MM.1S (cell line): ENCODE results near the gene GLCCI1.

Experiments
- DNase-seq: peaks from one replicate; pipeline ENCODE4 v3.0.0-alpha.2; 2015
- H2AFZ ChIP-seq: fragments of 300-600 bp; sonication (generic); 2 replicates; pipeline ENCODE4 v1.6.0; 2016; ENCODE audit warnings: antibody characterized with exemption, low read length
- H3F3A ChIP-seq: fragments of 300-600 bp; sonication (generic); 2 replicates; pipeline ENCODE4 v1.6.1; 2016; ENCODE audit warnings: mild to moderate bottlenecking, antibody characterized with exemption, low read length, moderate library complexity, mixed read lengths; ENCODE audit not compliant: insufficient read depth
- H3K27ac ChIP-seq: fragments of 300-600 bp; sonication (generic); 2 replicates; pipeline ENCODE4 v1.5.1; 2016; ENCODE audit warnings: mild to moderate bottlenecking, low read length
- H3K27me3 ChIP-seq: fragments of 300-600 bp; sonication (generic); replicated peaks from 2 replicates; pipeline ENCODE4 v1.6.0; 2016; ENCODE audit warnings: low read length; ENCODE audit not compliant: insufficient read depth
- H3K36me3 ChIP-seq: fragments of 300-600 bp; sonication (generic); replicated peaks from 2 replicates; pipeline ENCODE4 v1.6.1; 2016; ENCODE audit warnings: mild to moderate bottlenecking, low read length, mixed read lengths; ENCODE audit not compliant: insufficient read depth
- H3K4me1 ChIP-seq: fragments of 300-600 bp; sonication (generic); 2 replicates; pipeline ENCODE4 v1.6.1; 2016; ENCODE audit warnings: low read length, mixed read lengths
- H3K4me2 ChIP-seq: fragments of 300-600 bp; sonication (generic); 2 replicates; pipeline ENCODE4 v1.6.0; 2016; ENCODE audit warnings: low read depth, low read length
- H3K4me3 ChIP-seq: fragments of 300-600 bp; sonication (generic); 2 replicates; pipeline ENCODE4 v1.5.1; 2016; ENCODE audit warnings: low read length, mixed read lengths
- H3K79me2 ChIP-seq: fragments of 300-600 bp; sonication (generic); 2 replicates; pipeline ENCODE4 v1.6.1; 2016; ENCODE audit warnings: mixed run types, low read length, mixed read lengths
- H3K9ac ChIP-seq: fragments of 300-600 bp; sonication (generic); 2 replicates; pipeline ENCODE4 v1.6.1; 2016; ENCODE audit warnings: low read length, mixed read lengths
- H3K9me2 ChIP-seq: fragments of 300-600 bp; sonication (generic); replicated peaks from 2 replicates; pipeline ENCODE4 v1.6.1; 2016; ENCODE audit warnings: mild to moderate bottlenecking, low read length, mixed read lengths; ENCODE audit not compliant: insufficient read depth
- H3K9me3 ChIP-seq: fragments of 300-600 bp; sonication (generic); replicated peaks from 2 replicates; pipeline ENCODE4 v1.6.1; 2016; ENCODE audit warnings: mild to moderate bottlenecking, low read length, mixed read lengths; ENCODE audit not compliant: insufficient read depth
- H4K20me1 ChIP-seq: fragments of 300-600 bp; sonication (generic); 2 replicates; pipeline ENCODE4 v1.6.1; 2016; ENCODE audit warnings: mild to moderate bottlenecking, low read length, moderate library complexity, mixed read lengths; ENCODE audit not compliant: insufficient read depth
- EZH2 ChIP-seq: fragments of 300-600 bp; sonication (generic); optimal IDR thresholded peaks from 2 replicates; pipeline ENCODE3; 2017; ENCODE audit warnings: low read depth, mild to moderate bottlenecking, antibody characterized with exemption, low read length, mixed read lengths
- EZH2phosphoT487 ChIP-seq: fragments of 300-600 bp; sonication (generic); IDR thresholded peaks from 2 replicates; pipeline ENCODE4 v1.6.1; 2018; ENCODE audit warnings: antibody characterized with exemption, low read length
- TF ChIP-seq, protein P1 (sequence below): fragments of 300-600 bp; sonication (generic); IDR thresholded peaks from 2 replicates; pipeline ENCODE4 v1.5.1; 2016; ENCODE audit warnings: antibody characterized with exemption, low read length, mixed read lengths

GLCCI1 gene

DNA sequence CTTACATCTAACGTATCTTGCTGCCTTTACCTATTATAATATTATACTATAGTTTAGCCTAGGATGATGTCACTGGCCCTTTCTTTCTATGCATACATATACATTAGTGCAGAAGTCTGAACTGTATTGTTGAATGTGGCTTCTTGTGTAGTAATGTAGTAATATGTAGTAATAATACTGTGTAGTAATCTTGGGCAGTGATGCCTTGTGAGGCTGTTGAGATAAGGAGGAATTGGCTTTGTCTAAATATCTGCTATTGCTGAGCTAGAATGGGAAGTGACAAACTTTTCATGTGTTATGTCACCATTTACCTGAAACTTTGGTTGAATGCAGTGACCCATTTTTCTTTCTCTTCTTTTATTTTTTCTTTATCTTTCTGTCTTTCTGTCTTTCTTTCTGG is 11.0 kb downstream of the GLCCI1 start:
- Histone ChIP-seq H4K20me1 (peaks cover 26% of the 10 kb centered on the region), H3K9me2 (no peaks in the 10 kb centered on the region), H3K4me3 (no peak overlapping the region), H3K79me2 (peaks cover 100% of the 10 kb centered on the region), H3K4me2 (no peak overlapping the region), H3K27me3 (no peaks in the 10 kb centered on the region), H3K27ac (no peak overlapping the region), H3K9me3 (no peaks in the 10 kb centered on the region), H3K36me3 (no peaks in the 10 kb centered on the region), H3F3A (no peaks in the 10 kb centered on the region; the same call in 1 of the 2 replicates), H2AFZ (no peak overlapping the region), H3K9ac (no peak overlapping the region), H3K4me1 (peaks cover 13% of the 10 kb centered on the region; the same call in 1 of the 2 replicates)
- TF ChIP-seq, protein P1, sequence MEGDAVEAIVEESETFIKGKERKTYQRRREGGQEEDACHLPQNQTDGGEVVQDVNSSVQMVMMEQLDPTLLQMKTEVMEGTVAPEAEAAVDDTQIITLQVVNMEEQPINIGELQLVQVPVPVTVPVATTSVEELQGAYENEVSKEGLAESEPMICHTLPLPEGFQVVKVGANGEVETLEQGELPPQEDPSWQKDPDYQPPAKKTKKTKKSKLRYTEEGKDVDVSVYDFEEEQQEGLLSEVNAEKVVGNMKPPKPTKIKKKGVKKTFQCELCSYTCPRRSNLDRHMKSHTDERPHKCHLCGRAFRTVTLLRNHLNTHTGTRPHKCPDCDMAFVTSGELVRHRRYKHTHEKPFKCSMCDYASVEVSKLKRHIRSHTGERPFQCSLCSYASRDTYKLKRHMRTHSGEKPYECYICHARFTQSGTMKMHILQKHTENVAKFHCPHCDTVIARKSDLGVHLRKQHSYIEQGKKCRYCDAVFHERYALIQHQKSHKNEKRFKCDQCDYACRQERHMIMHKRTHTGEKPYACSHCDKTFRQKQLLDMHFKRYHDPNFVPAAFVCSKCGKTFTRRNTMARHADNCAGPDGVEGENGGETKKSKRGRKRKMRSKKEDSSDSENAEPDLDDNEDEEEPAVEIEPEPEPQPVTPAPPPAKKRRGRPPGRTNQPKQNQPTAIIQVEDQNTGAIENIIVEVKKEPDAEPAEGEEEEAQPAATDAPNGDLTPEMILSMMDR: no peak
- TF ChIP-seq EZH2: no peak
- no peak for DNase-seq

DNA sequence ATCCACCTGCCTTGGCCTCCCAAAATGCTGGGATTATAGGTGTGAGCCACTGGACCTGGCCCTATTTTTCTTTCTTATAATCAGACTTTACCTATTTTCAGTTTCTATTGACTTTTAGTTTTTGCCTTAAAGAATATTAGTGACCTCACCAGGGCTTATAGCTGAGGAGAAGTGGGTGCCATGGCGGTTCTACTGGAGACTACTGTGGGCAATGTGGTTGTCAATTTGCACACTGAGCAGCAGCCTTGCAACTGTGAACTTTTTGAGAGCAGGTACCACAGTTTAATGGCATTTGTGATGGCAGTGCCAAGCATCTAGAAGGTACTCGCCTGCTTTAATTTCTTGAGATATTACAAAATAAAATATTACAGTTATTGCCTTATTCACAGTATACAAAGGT is 11.5 kb downstream of the GLCCI1 start:
- H2AFZ ChIP-seq: no peak overlapping the region
- H3K4me2 ChIP-seq: no peak overlapping the region
- no peaks in the 10 kb centered on the region for H3K9me3 ChIP-seq
- peaks cover 26% of the 10 kb centered on the region for H4K20me1 ChIP-seq
- no peaks in the 10 kb centered on the region for H3K9me2 ChIP-seq
- no peak overlapping the region for H3K4me3 ChIP-seq
- no peaks in the 10 kb centered on the region for H3K36me3 ChIP-seq
- H3K27ac ChIP-seq: no peak overlapping the region
- H3K27me3 ChIP-seq: no peaks in the 10 kb centered on the region
- no peak for DNase-seq
- H3K9ac ChIP-seq: no peak overlapping the region
- no peaks in the 10 kb centered on the region; the same call in 1 of the 2 replicates for H3F3A ChIP-seq
- peaks cover 100% of the 10 kb centered on the region for H3K79me2 ChIP-seq
- H3K4me1 ChIP-seq: peaks cover 10% of the 10 kb centered on the region; the same call in 1 of the 2 replicates
- TF ChIP-seq EZH2 (no peak), EZH2phosphoT487 (no peak)
- TF ChIP-seq, protein P1: no peak

DNA sequence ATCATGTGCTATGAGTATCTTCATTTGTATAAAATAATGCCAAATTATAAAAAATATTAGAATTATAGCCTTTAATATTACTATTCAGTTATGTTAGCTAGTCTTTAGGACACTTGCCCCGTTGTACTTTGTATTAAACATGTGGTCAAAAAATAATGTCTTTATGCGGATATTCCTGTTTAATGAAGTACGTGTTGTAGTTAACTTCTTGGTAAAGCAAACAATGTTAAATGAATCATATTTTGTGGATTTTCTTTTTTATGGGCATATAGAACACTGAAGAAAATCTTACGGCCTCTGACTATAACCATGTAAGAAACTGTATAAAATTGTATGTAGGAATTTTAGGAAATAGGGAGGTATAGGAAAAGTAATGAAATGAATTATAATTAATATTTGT is 14.3 kb downstream of the GLCCI1 start:
- Histone ChIP-seq H3K9me3 (no peaks in the 10 kb centered on the region), H3F3A (no peaks in the 10 kb centered on the region; the same call in 1 of the 2 replicates), H3K79me2 (peaks cover 100% of the 10 kb centered on the region), H3K9ac (no peak overlapping the region), H2AFZ (no peak overlapping the region), H3K4me1 (0 out of 2 replicates have a peak, but pooled peaks cover 4% of the 10 kb centered on the region), H3K27ac (no peak overlapping the region), H3K36me3 (no peaks in the 10 kb centered on the region), H4K20me1 (peaks cover 21% of the 10 kb centered on the region), H3K9me2 (no peaks in the 10 kb centered on the region), H3K4me3 (no peak overlapping the region), H3K4me2 (no peak overlapping the region), H3K27me3 (no peaks in the 10 kb centered on the region)
- TF ChIP-seq EZH2: no peak
- DNase-seq: no peak

DNA sequence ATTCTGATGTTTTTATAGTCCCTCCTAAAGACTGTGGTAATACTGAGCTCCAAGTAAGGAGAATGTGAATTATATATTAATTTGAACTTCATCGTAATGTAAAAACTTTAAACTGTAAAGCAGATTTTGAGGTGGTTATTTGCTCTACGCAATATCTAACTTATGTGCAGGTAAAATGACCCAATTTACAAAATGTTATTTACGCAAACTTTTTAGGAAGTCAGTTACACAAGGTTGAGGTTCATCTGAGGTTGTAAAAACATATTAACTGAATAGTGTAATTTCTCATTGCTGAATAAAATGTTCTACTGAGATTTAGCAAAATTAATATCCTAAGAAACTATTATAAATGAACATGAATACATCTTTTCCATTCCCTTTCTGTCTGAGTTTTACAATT is 15.8 kb downstream of the GLCCI1 start:
- no peak overlapping the region for H3K27ac ChIP-seq
- peaks cover 20% of the 10 kb centered on the region for H4K20me1 ChIP-seq
- peaks cover 5% of the 10 kb centered on the region; the same call in 1 of the 2 replicates for H3F3A ChIP-seq

More for the DNA sequence above, 15.8 kb downstream of the GLCCI1 start:
- H3K9me3 ChIP-seq: no peaks in the 10 kb centered on the region
- H3K9ac ChIP-seq: no peak overlapping the region
- H3K36me3 ChIP-seq: no peaks in the 10 kb centered on the region
- H3K4me3 ChIP-seq: no peak overlapping the region
- H3K27me3 ChIP-seq: no peaks in the 10 kb centered on the region
- no peak for DNase-seq
- peaks cover 14% of the 10 kb centered on the region; the same call in 1 of the 2 replicates for H3K4me1 ChIP-seq
- H3K9me2 ChIP-seq: no peaks in the 10 kb centered on the region
- TF ChIP-seq, protein P1: no peak
- TF ChIP-seq EZH2 (no peak), EZH2phosphoT487 (no peak)
- H2AFZ ChIP-seq: no peak overlapping the region
- peaks cover 100% of the 10 kb centered on the region for H3K79me2 ChIP-seq
- no peak overlapping the region for H3K4me2 ChIP-seq
